WTC11 (cell line): ENCODE measurements around the gene IZUMO4.

ENCODE experiments used
- CREM ChIP-seq: sonication (generic); formaldehyde crosslinking; IDR thresholded peaks from 2 replicates; pipeline ENCODE4 v1.8.1; 2022; ENCODE audit warnings: mild to moderate bottlenecking, missing genetic modification reagents, moderate library complexity
- FOXK1 ChIP-seq: sonication (generic); formaldehyde crosslinking; IDR thresholded peaks from 2 replicates; pipeline ENCODE4 v1.8.0; 2022; ENCODE audit warnings: mild to moderate bottlenecking, moderate library complexity, missing genetic modification reagents
- IRF2 ChIP-seq: sonication (generic); formaldehyde crosslinking; IDR thresholded peaks from 2 replicates; pipeline ENCODE4 v1.8.0; 2022; ENCODE audit warnings: low read depth, missing genetic modification reagents, borderline replicate concordance
- JAZF1 ChIP-seq: fragments of 250-450 bp; sonication (Bioruptor Pico); IDR thresholded peaks from 2 replicates; pipeline ENCODE4 v1.9.0; 2021; ENCODE audit warnings: moderate library complexity, mild to moderate bottlenecking, inconsistent platforms
- JUN ChIP-seq: sonication (generic); formaldehyde crosslinking; IDR thresholded peaks from 2 replicates; pipeline ENCODE4 v1.8.0; 2023; ENCODE audit warnings: mild to moderate bottlenecking, missing genetic modification reagents
- RELA ChIP-seq: sonication (generic); formaldehyde crosslinking; IDR thresholded peaks from 2 replicates; pipeline ENCODE4 v1.8.1; 2022; ENCODE audit warnings: missing genetic modification reagents, mild to moderate bottlenecking, borderline replicate concordance
- SMAD3 ChIP-seq: sonication (generic); formaldehyde crosslinking; IDR thresholded peaks from 2 replicates; pipeline ENCODE4 v1.8.0; 2022; ENCODE audit warnings: missing genetic modification reagents, mild to moderate bottlenecking, borderline replicate concordance
- SP1 ChIP-seq: sonication (generic); formaldehyde crosslinking; conservative IDR thresholded peaks from 2 replicates; pipeline ENCODE4 v1.8.1; 2022; ENCODE audit warnings: missing genetic modification reagents
- USF1 ChIP-seq: sonication (generic); formaldehyde crosslinking; IDR thresholded peaks from 2 replicates; pipeline ENCODE4 v1.8.0; 2022; ENCODE audit warnings: mild to moderate bottlenecking, missing genetic modification reagents
- ZNF263 ChIP-seq: sonication (generic); formaldehyde crosslinking; IDR thresholded peaks from 2 replicates; pipeline ENCODE4 v1.8.1; 2022; ENCODE audit warnings: low read depth, mild to moderate bottlenecking, moderate library complexity, missing genetic modification reagents
- TF ChIP-seq, protein P1 (sequence below): fragments of 200-600 bp; IDR thresholded peaks from 2 replicates; pipeline ENCODE4 v1.8.0; 2022; ENCODE audit warnings: antibody characterized with exemption
- TF ChIP-seq, protein P2 (sequence below): sonication (generic); formaldehyde crosslinking; IDR thresholded peaks from 2 replicates; pipeline ENCODE4 v1.8.1; 2022; ENCODE audit warnings: low read depth, mild to moderate bottlenecking, moderate library complexity, missing genetic modification reagents, borderline replicate concordance
- TF ChIP-seq, protein P3 (sequence below): sonication (generic); formaldehyde crosslinking; IDR thresholded peaks from 2 replicates; pipeline ENCODE4 v1.8.0; 2022; ENCODE audit warnings: mild to moderate bottlenecking, missing genetic modification reagents

- TF ChIP-seq, protein P1, sequence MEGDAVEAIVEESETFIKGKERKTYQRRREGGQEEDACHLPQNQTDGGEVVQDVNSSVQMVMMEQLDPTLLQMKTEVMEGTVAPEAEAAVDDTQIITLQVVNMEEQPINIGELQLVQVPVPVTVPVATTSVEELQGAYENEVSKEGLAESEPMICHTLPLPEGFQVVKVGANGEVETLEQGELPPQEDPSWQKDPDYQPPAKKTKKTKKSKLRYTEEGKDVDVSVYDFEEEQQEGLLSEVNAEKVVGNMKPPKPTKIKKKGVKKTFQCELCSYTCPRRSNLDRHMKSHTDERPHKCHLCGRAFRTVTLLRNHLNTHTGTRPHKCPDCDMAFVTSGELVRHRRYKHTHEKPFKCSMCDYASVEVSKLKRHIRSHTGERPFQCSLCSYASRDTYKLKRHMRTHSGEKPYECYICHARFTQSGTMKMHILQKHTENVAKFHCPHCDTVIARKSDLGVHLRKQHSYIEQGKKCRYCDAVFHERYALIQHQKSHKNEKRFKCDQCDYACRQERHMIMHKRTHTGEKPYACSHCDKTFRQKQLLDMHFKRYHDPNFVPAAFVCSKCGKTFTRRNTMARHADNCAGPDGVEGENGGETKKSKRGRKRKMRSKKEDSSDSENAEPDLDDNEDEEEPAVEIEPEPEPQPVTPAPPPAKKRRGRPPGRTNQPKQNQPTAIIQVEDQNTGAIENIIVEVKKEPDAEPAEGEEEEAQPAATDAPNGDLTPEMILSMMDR: no peak
- TF ChIP-seq RELA (CRISPR knock-in tag): no peak
- TF ChIP-seq, protein P2, sequence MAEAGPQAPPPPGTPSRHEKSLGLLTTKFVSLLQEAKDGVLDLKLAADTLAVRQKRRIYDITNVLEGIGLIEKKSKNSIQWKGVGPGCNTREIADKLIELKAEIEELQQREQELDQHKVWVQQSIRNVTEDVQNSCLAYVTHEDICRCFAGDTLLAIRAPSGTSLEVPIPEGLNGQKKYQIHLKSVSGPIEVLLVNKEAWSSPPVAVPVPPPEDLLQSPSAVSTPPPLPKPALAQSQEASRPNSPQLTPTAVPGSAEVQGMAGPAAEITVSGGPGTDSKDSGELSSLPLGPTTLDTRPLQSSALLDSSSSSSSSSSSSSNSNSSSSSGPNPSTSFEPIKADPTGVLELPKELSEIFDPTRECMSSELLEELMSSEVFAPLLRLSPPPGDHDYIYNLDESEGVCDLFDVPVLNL (CRISPR knock-in tag): no peak
- no peak for TF ChIP-seq SMAD3 (CRISPR knock-in tag)
- TF ChIP-seq FOXK1 (CRISPR knock-in tag): no peak
- TF ChIP-seq USF1 (CRISPR knock-in tag): no peak
- no peak for TF ChIP-seq ZNF263 (CRISPR knock-in tag)
- no peak for TF ChIP-seq JUN
- TF ChIP-seq, protein P3, sequence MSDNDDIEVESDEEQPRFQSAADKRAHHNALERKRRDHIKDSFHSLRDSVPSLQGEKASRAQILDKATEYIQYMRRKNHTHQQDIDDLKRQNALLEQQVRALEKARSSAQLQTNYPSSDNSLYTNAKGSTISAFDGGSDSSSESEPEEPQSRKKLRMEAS (CRISPR knock-in tag): no peak
- no peak for TF ChIP-seq IRF2 (CRISPR knock-in tag)
- no peak for TF ChIP-seq SP1 (CRISPR knock-in tag)
- TF ChIP-seq JAZF1 (CRISPR knock-in tag): no peak
- no peak for TF ChIP-seq CREM (CRISPR knock-in tag)
Measured at GRCh38 chr19:2121416-2122051, 24.8 kb downstream of the IZUMO4 start.
